H1 (cell line): ENCODE data around the gene METTL14. TPM values are rescaled to one million over a fixed set of nuclear protein-coding genes. Genes with fewer than 3 reads are reported as not detected.

ENCODE experiments used
- SP1 ChIP-seq: IDR thresholded peaks from 2 replicates; pipeline ENCODE4 v1.6.1; 2011; ENCODE audit warnings: low read depth, low read length
- TAF7 ChIP-seq: optimal IDR thresholded peaks from 2 replicates; pipeline ENCODE3; 2011; ENCODE audit warnings: low read depth, mild to moderate bottlenecking, inconsistent platforms, low read length, moderate library complexity, borderline replicate concordance
- polyA plus RNA-seq, 7 experiments: library from polyadenylated mRNA; depleted of rRNA in 3 of 7; stranded (reverse) in 5 of 7; unstranded in 2 of 7; fragments of >200 nt in 5 of 7; fragments of 200-250 nt in 2 of 7; gene quantifications; 1 replicate in 5 of 7; 2 replicates in 1 of 7; 4 replicates in 1 of 7; pipeline versions ENCODE4 v1.2.1 to v1.2.3, GENCODE V29; 2011 to 2013; ENCODE audit warnings: missing spikeins in 2 of 7, mixed read lengths in 2 of 7
- total RNA-seq: library from RNA; stranded (reverse); fragmentation: NEBNext Ultra II Directional; extraction: Animal tissue kit (Norgen Biotek cat#: 25700); gene quantifications from 2 replicates; pipeline ENCODE4 v1.2.1, GENCODE V29; 2021

METTL14 gene
- total and polyA plus RNA-seq, 2 of the 8 experiments (the other 6 are each of a cell fraction or from before 2014, with no cell fraction given) = 8.8 to 57.3 TPM

DNA sequence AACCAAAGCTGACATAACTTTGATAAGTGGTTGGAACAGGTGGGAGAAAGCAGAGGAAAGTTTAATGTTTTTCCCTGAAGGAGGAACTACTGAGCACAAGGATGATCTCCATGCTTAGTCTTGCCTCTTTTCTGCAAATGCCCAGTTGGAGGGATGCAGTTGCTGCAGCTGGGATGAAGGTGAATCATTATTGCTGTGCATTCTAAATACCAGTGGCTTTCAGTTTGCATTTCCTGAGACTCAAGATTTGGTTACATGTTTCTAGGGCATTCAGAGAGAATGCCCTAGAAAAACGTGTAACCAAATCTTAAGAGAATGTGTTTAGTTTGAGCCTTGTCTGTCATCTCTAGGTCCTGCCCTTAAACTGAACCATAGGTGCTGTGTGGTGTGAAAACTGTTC is 42.2 kb downstream of the METTL14 start (continued):
- TF ChIP-seq SP1 = no peak
- no peak for TF ChIP-seq TAF7
